Parathyroid adenoma (tissue), 2 donors: ENCODE results near the gene MRPL47.

Experiments used
- H2AFZ ChIP-seq: fragments of 300-600 bp; sonication (generic); one replicate; pipeline ENCODE4 v1.7.0; 2017; ENCODE audit warnings: antibody characterized with exemption, mild to moderate bottlenecking
- H3K27ac ChIP-seq: fragments of 300-600 bp; sonication (generic); one replicate; pipeline ENCODE4 v1.7.0; 2017
- H3K27me3 ChIP-seq: fragments of 300-600 bp; sonication (generic); one replicate; pipeline ENCODE4 v1.7.0; 2017; ENCODE audit warnings: low read length; ENCODE audit not compliant: control insufficient read depth, insufficient read depth
- H3K36me3 ChIP-seq: fragments of 300-600 bp; sonication (generic); one replicate; pipeline ENCODE4 v1.7.0; 2017; ENCODE audit warnings: low read length; ENCODE audit not compliant: control insufficient read depth, insufficient read depth
- H3K4me1 ChIP-seq: fragments of 300-600 bp; sonication (generic); one replicate; pipeline ENCODE4 v1.7.0; 2017; ENCODE audit warnings: control low read depth
- H3K4me2 ChIP-seq: fragments of 300-600 bp; sonication (generic); one replicate; pipeline ENCODE4 v1.7.0; 2017; ENCODE audit warnings: low read length
- H3K4me3 ChIP-seq: fragments of 300-600 bp; sonication (generic); one replicate; pipeline ENCODE4 v1.7.0; 2017; ENCODE audit warnings: low read depth, low read length
- H3K79me2 ChIP-seq: fragments of 300-600 bp; sonication (generic); one replicate; pipeline ENCODE4 v1.7.0; 2017; ENCODE audit warnings: control low read depth
- H3K9ac ChIP-seq: fragments of 300-600 bp; sonication (generic); one replicate; pipeline ENCODE4 v1.7.0; 2017; ENCODE audit warnings: mild to moderate bottlenecking
- H3K9me3 ChIP-seq: fragments of 300-600 bp; sonication (generic); one replicate; pipeline ENCODE4 v1.7.0; 2017; ENCODE audit warnings: low read length; ENCODE audit not compliant: control insufficient read depth
- CTCF ChIP-seq: fragments of 300-600 bp; sonication (generic); IDR thresholded peaks from one replicate; pipeline ENCODE4 v1.7.0; 2017; ENCODE audit warnings: antibody characterized with exemption, mild to moderate bottlenecking
- donor health status: primary hyperparathyroidism.

The MRPL47 gene

GRCh38 chr3:179624451-179624850, 20.0 kb upstream of the MRPL47 start:
- no peaks in the 10 kb centered on the region for H3K27me3 ChIP-seq
- no peaks in the 10 kb centered on the region for H3K79me2 ChIP-seq
- no peak overlapping the region for H3K4me2 ChIP-seq
- no peak overlapping the region for H3K4me3 ChIP-seq
- H3K9me3 ChIP-seq, result no peaks in the 10 kb centered on the region
- no peak overlapping the region for H3K9ac ChIP-seq
- no peak overlapping the region for H3K27ac ChIP-seq
- no peak overlapping the region for H2AFZ ChIP-seq
- H3K4me1 ChIP-seq, result no peaks in the 10 kb centered on the region
- H3K36me3 ChIP-seq, result no peaks in the 10 kb centered on the region
- no peak for TF ChIP-seq CTCF

GRCh38 chr3:179622023-179622422, 17.6 kb upstream of the MRPL47 start:
- no peaks in the 10 kb centered on the region for H3K4me1 ChIP-seq

DNA sequence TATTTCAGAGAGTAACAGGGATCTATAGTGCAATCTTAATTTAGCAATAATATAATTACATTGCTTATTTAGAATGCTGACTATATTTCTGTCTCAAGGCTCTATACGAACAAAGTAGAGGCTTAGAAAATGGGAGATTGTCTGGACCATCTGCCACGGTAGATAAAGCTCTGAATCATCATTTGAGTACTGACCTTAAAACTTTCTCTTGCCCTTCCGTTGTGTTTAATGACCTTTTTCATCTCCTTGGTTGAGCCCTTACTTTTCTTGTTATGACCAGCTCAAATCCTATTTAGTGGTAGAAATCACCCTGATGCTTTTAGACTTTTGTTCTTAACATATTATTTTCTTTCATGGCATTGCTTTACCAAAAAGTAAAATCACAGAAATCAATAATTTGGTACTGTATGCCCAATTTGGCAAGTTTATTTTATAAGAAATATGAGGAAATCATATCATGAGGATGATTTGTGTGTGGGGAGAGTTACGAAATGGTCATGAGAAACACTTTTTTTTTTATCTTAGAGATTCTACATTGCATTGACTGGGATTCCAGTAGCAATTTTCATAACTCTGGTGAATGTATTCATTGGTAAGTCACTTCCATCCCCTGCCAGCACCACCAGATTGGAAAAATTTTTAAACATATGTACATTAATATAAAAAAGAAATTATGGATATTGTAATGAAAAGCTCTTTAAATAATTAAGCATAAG, 11.2 kb upstream of the MRPL47 start:
- H3K9ac ChIP-seq, result no peak overlapping the region
- no peak overlapping the region for H3K4me3 ChIP-seq
- no peak for TF ChIP-seq CTCF
- no peaks in the 10 kb centered on the region for H3K4me1 ChIP-seq
- no peak overlapping the region for H2AFZ ChIP-seq
- H3K27ac ChIP-seq, result no peak overlapping the region
- H3K36me3 ChIP-seq, result no peaks in the 10 kb centered on the region
- H3K79me2 ChIP-seq, result peaks cover 31% of the 10 kb centered on the region
- H3K27me3 ChIP-seq, result no peaks in the 10 kb centered on the region
- no peak overlapping the region for H3K4me2 ChIP-seq
- H3K9me3 ChIP-seq, result no peaks in the 10 kb centered on the region

More at GRCh38 chr3:179622023-179622422, 17.6 kb upstream of the MRPL47 start:
- TF ChIP-seq CTCF, result no peak
- no peak overlapping the region for H3K4me2 ChIP-seq
- H3K27ac ChIP-seq, result no peak overlapping the region
- H3K9ac ChIP-seq, result no peak overlapping the region
- no peak overlapping the region for H2AFZ ChIP-seq
- no peak overlapping the region for H3K4me3 ChIP-seq
- H3K9me3 ChIP-seq, result no peaks in the 10 kb centered on the region
- peaks cover 3% of the 10 kb centered on the region for H3K79me2 ChIP-seq
- no peaks in the 10 kb centered on the region for H3K36me3 ChIP-seq
- no peaks in the 10 kb centered on the region for H3K27me3 ChIP-seq

DNA sequence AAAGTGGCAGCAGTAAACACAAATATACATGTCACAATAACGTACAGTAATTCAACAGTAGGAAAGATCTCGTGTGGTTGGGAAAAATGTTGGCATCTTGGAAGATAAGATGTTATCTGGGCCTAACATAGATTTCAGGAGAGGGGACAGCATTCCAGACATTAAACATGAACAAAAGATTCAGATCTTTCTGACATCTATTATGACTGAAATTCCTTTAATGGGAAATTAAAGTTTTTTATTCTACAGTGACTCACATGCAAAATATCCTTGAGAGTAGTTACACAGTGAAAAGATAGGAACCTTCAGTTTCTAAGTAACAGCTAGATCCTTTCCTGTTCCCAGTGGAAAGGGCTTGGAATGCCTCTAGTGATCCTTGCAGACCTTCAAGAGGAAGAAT, 9.4 kb upstream of the MRPL47 start:
- Histone ChIP-seq H3K27ac (no peak overlapping the region), H3K9me3 (no peaks in the 10 kb centered on the region), H3K4me2 (no peak overlapping the region), H2AFZ (no peak overlapping the region), H3K79me2 (peaks cover 40% of the 10 kb centered on the region), H3K9ac (no peak overlapping the region), H3K4me1 (no peaks in the 10 kb centered on the region), H3K27me3 (no peaks in the 10 kb centered on the region), H3K36me3 (no peaks in the 10 kb centered on the region), H3K4me3 (no peak overlapping the region)
- no peak for TF ChIP-seq CTCF

DNA sequence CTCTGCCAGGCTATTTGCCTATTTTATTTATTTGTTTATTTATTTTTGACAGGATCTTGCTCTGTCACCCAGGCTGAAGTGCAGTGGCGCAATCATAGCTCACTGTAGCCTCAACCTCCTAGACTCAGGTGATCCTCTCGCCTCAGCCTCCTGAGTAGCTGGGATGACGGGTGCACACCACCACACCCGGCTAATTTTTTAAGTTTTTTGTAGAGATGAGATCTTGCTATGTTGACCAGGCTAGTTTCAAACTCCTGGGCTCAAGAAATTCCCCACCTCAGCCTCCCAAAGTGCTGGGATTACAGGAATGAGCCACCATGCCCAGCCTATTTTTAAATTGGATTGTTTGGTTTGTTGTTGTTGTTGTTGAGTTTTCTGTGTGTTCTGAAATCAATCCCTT, 5.6 kb upstream of the MRPL47 start:
- Histone ChIP-seq H3K4me1 (no peaks in the 10 kb centered on the region), H3K27me3 (no peaks in the 10 kb centered on the region), H3K9ac (no peak overlapping the region), H3K4me2 (no peak overlapping the region), H3K27ac (no peak overlapping the region), H3K4me3 (no peak overlapping the region), H2AFZ (no peak overlapping the region), H3K36me3 (no peaks in the 10 kb centered on the region), H3K9me3 (no peaks in the 10 kb centered on the region), H3K79me2 (peaks cover 55% of the 10 kb centered on the region)
- no peak for TF ChIP-seq CTCF
